IMR-90 (cell line): ENCODE measurements around the gene TTC38. TPM values are rescaled to one million over a fixed set of nuclear protein-coding genes. Genes with fewer than 3 reads are reported as not detected.

ENCODE experiments used
- ATAC-seq: fragments of 200-7000 bp; cut with Tn5 transposase; 2 replicates; pipeline ENCODE4 v1.9.1; 2020; ENCODE audit warnings: low read depth, mild to moderate bottlenecking, moderate library complexity
- BruUV-seq: library from RNA; stranded (reverse); fragments of 400-500 nt; replicated peaks from 2 replicates; lab custom pipeline; 2021; lab: Mats Ljungman, UMichigan
- CTCF ChIA-PET: fragments of 300-600 bp; formaldehyde crosslinking; extraction: SDS; loops from one replicate; lab custom pipeline; 2021; ENCODE audit warnings: antibody characterized with exemption; lab: Yijun Ruan, JAX
- POLR2A ChIA-PET: fragments of 300-600 bp; sonication (Branson Sonifier 250); formaldehyde crosslinking; loops from one replicate; lab custom pipeline; 2022; ENCODE audit warnings: antibody characterized with exemption; ENCODE audit not compliant: unreplicated experiment; lab: Charles Lee
- DNase-seq: peaks from one replicate; pipeline ENCODE4 v3.0.0; 2013
- H2AFZ ChIP-seq: replicated peaks from 2 replicates; pipeline ENCODE3; 2013; ENCODE audit warnings: low read length, mild to moderate bottlenecking; ENCODE audit not compliant: poor library complexity
- H2AK5ac ChIP-seq: 2 replicates; pipeline ENCODE4 v1.6.1; 2013; ENCODE audit warnings: low read depth, low read length, inconsistent platforms
- H2AK9ac ChIP-seq: replicated peaks from 2 replicates; pipeline ENCODE3; 2013; ENCODE audit warnings: mild to moderate bottlenecking, low read depth, low read length, moderate library complexity; ENCODE audit not compliant: poor library complexity
- H2BK120ac ChIP-seq: 2 replicates; pipeline ENCODE4 v1.6.1; 2013; ENCODE audit warnings: low read depth, low read length, inconsistent platforms
- H2BK15ac ChIP-seq: 3 replicates; pipeline ENCODE4 v1.6.1; 2013; ENCODE audit warnings: low read depth, low read length, inconsistent platforms
- H2BK20ac ChIP-seq: 2 replicates; pipeline ENCODE4 v1.6.1; 2013; ENCODE audit warnings: low read depth, mild to moderate bottlenecking, inconsistent platforms, low read length, moderate library complexity
- H2BK5ac ChIP-seq: 2 replicates; pipeline ENCODE4 v1.6.1; 2013; ENCODE audit warnings: mild to moderate bottlenecking, low read depth, low read length, inconsistent platforms; ENCODE audit not compliant: poor library complexity, severe bottlenecking
- H3K14ac ChIP-seq: replicated peaks from 2 replicates; pipeline ENCODE4 v1.6.1; 2013; ENCODE audit warnings: low read depth, low read length, inconsistent platforms
- H3K18ac ChIP-seq: 2 replicates; pipeline ENCODE4 v1.6.1; 2013; ENCODE audit warnings: low read depth, low read length, control low read depth
- H3K23ac ChIP-seq: 2 replicates; pipeline ENCODE4 v1.6.1; 2013; ENCODE audit warnings: low read depth, low read length, inconsistent platforms
- H3K27ac ChIP-seq: 2 replicates; pipeline ENCODE4 v1.5.1; 2013; ENCODE audit warnings: mild to moderate bottlenecking, control low read depth, low read length; ENCODE audit not compliant: insufficient read depth
- H3K27me3 ChIP-seq: 2 replicates; pipeline ENCODE4 v1.6.1; 2013; ENCODE audit warnings: low read length; ENCODE audit not compliant: control insufficient read depth, insufficient read depth
- H3K36me3 ChIP-seq: 2 replicates; pipeline ENCODE4 v1.6.1; 2013; ENCODE audit warnings: low read length, mixed read lengths; ENCODE audit not compliant: control insufficient read depth, insufficient read depth
- H3K4ac ChIP-seq: 2 replicates; pipeline ENCODE4 v1.6.1; 2013; ENCODE audit warnings: low read depth, low read length, inconsistent platforms
- H3K4me1 ChIP-seq: 2 replicates; pipeline ENCODE4 v1.6.1; 2013; ENCODE audit warnings: low read length, mixed read lengths; ENCODE audit not compliant: control insufficient read depth, insufficient read depth
- H3K4me2 ChIP-seq: 2 replicates; pipeline ENCODE4 v1.6.1; 2013; ENCODE audit warnings: low read depth, mild to moderate bottlenecking, control low read depth, low read length, moderate library complexity
- H3K4me3 ChIP-seq: 2 replicates; pipeline ENCODE4 v1.5.1; 2013; ENCODE audit warnings: low read depth, mild to moderate bottlenecking, control low read depth, low read length, moderate library complexity; ENCODE audit not compliant: insufficient read depth
- H3K56ac ChIP-seq: 2 replicates; pipeline ENCODE4 v1.6.1; 2013; ENCODE audit warnings: low read length, inconsistent platforms; ENCODE audit not compliant: insufficient read depth; ENCODE audit errors: extremely low read depth
- H3K79me1 ChIP-seq, 2 experiments: 2 replicates each; pipeline ENCODE4 v1.6.1; 2013; ENCODE audit warnings: low read length in 2 of 2, inconsistent platforms in 1 of 2, low read depth in 1 of 2
- H3K9ac ChIP-seq: 2 replicates; pipeline ENCODE4 v1.6.1; 2013; ENCODE audit warnings: low read depth, low read length, control low read depth
- H3K9me1 ChIP-seq: 2 replicates; pipeline ENCODE4 v1.6.1; 2013; ENCODE audit warnings: low read length, inconsistent platforms; ENCODE audit not compliant: insufficient read depth
- H3K9me3 ChIP-seq: 2 replicates; pipeline ENCODE4 v1.6.1; 2013; ENCODE audit warnings: low read length; ENCODE audit not compliant: control insufficient read depth, insufficient read depth
- H4K20me1 ChIP-seq: 2 replicates; pipeline ENCODE4 v1.6.1; 2013; ENCODE audit warnings: low read length, inconsistent platforms; ENCODE audit not compliant: insufficient read depth
- H4K5ac ChIP-seq: 2 replicates; pipeline ENCODE4 v1.6.1; 2013; ENCODE audit warnings: mild to moderate bottlenecking, low read depth, low read length, control low read depth
- H4K8ac ChIP-seq, 2 experiments: 2 replicates each; pipeline ENCODE4 v1.6.1; 2013; ENCODE audit warnings: low read depth in 2 of 2, low read length in 2 of 2, control low read depth in 1 of 2, inconsistent platforms in 1 of 2
- H4K91ac ChIP-seq: 2 replicates; pipeline ENCODE4 v1.6.1; 2013; ENCODE audit warnings: low read depth, low read length, inconsistent platforms; ENCODE audit not compliant: insufficient read depth
- CHD1 ChIP-seq: IDR thresholded peaks from 2 replicates; pipeline ENCODE4 v1.6.1; 2012; ENCODE audit warnings: low read depth, low read length, improper control_type of control experiment
- CTCF ChIP-seq: conservative IDR thresholded peaks from 2 replicates; pipeline ENCODE4 v1.5.1; 2012; ENCODE audit warnings: mild to moderate bottlenecking, low read depth, low read length, improper control_type of control experiment
- ELK1 ChIP-seq: fragments of 150-350 bp; IDR thresholded peaks from 2 replicates; pipeline ENCODE4 v1.6.1; 2016; ENCODE audit warnings: low read depth, mild to moderate bottlenecking, low read length, moderate library complexity, borderline replicate concordance
- FOS ChIP-seq: fragments of 150-350 bp; IDR thresholded peaks from 2 replicates; pipeline ENCODE4 v1.6.1; 2016; ENCODE audit warnings: low read depth, low read length
- MAFK ChIP-seq: IDR thresholded peaks from 2 replicates; pipeline ENCODE4 v1.6.1; 2012; ENCODE audit warnings: low read depth, low read length, improper control_type of control experiment
- MAZ ChIP-seq: IDR thresholded peaks from 2 replicates; pipeline ENCODE4 v1.6.1; 2012; ENCODE audit warnings: low read depth, mild to moderate bottlenecking, low read length, improper control_type of control experiment, moderate library complexity, borderline replicate concordance
- MXI1 ChIP-seq: IDR thresholded peaks from 2 replicates; pipeline ENCODE4 v1.6.1; 2012; ENCODE audit warnings: low read depth, mild to moderate bottlenecking, low read length, moderate library complexity, borderline replicate concordance
- RCOR1 ChIP-seq: IDR thresholded peaks from 2 replicates; pipeline ENCODE4 v1.6.1; 2012; ENCODE audit warnings: mild to moderate bottlenecking, low read length, improper control_type of control experiment; ENCODE audit not compliant: insufficient replicate concordance
- RFX5 ChIP-seq: IDR thresholded peaks from 2 replicates; pipeline ENCODE4 v1.8.0; 2012; ENCODE audit warnings: low read depth, mild to moderate bottlenecking, low read length, moderate library complexity
- SMC3 ChIP-seq: fragments of 150-350 bp; IDR thresholded peaks from 2 replicates; pipeline ENCODE4 v1.6.1; 2016; ENCODE audit warnings: low read depth, mild to moderate bottlenecking, antibody characterized with exemption, low read length, moderate library complexity
- WGBS, 2 experiments: methylation state at CpG; one replicate each; pipeline versions ENCODE4 v1.1.5 to v1.1.7; 2013; ENCODE audit warnings: missing lambda C conversion rate in 2 of 2; ENCODE audit not compliant: insufficient read length in 1 of 2; ENCODE audit errors: extremely low coverage in 2 of 2; 5-methylcytosine and 5-hydroxymethylcytosine counted together
- dilution Hi-C: fragments of 300-500 bp; cut with HindIII; formaldehyde crosslinking; loops from one replicate; pipeline ENCODE4 v1.14.3; 2018; ENCODE audit warnings: low sequenced_read_pairs; ENCODE audit not compliant: unreplicated experiment
- in situ Hi-C: fragments of 300-500 bp; cut with MboI; formaldehyde crosslinking; loops from 3 replicates; pipeline ENCODE4 v1.14.3; 2019; ENCODE audit warnings: low sequenced_read_pairs, inconsistent platforms, mixed read lengths
- intact Hi-C: fragments of 100-400 bp; cut with micrococcal nuclease; formaldehyde crosslinking; loops from 2 replicates; pipeline ENCODE4 v1.10.0; 2022
- polyA plus RNA-seq, 3 experiments: library from polyadenylated mRNA; depleted of rRNA; stranded (reverse); fragments of >200 nt; gene quantifications; 2 replicates each; pipeline ENCODE4 v1.2.3, GENCODE V29; 2012; ENCODE audit warnings: low replicate concordance in 1 of 3
- total RNA-seq: library from RNA; depleted of rRNA; stranded (reverse); fragments of >200 nt; gene quantifications from 2 replicates; pipeline ENCODE4 v1.2.3, GENCODE V29; 2012
- TF ChIP-seq, protein P1 (sequence below): fragments of 150-350 bp; IDR thresholded peaks from 2 replicates; pipeline ENCODE4 v1.6.1; 2017; ENCODE audit warnings: mild to moderate bottlenecking, antibody characterized with exemption, low read length, low read depth

TTC38 gene
- total and polyA plus RNA-seq, 2 of the 4 experiments (the other 2 are of a cell fraction): 43.6 to 52.3 TPM

DNA sequence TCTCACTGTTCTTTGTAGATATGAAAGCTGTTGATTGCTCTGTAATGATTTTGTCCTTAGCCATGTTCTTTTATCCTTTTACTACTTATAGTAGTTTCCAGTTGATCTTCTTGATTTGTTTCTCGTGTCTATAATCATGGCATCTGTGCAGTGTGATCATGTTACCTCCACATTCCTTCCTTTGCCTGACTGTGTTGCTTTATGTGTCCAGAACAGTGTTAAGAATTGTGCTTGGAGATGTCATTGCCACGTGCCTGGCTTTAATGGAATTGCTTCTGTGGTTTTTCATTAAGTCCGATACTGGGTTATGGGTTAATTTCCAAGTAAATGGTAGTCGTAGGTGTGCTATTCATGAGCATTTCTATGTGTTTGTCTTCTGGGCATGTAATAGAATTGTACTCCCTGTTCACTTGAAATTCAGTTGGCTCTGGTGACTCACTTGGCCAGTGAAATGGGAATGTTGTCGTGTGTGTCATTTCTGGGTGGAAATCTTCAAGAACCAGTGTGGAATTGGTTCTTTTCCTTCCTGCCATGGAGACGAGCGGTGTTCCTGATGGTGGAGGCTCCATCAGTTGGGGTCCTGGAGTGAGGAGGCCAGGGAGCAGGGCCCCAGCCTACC is 35.6 kb downstream of the TTC38 start (continued):
- no peak for TF ChIP-seq RFX5

DNA sequence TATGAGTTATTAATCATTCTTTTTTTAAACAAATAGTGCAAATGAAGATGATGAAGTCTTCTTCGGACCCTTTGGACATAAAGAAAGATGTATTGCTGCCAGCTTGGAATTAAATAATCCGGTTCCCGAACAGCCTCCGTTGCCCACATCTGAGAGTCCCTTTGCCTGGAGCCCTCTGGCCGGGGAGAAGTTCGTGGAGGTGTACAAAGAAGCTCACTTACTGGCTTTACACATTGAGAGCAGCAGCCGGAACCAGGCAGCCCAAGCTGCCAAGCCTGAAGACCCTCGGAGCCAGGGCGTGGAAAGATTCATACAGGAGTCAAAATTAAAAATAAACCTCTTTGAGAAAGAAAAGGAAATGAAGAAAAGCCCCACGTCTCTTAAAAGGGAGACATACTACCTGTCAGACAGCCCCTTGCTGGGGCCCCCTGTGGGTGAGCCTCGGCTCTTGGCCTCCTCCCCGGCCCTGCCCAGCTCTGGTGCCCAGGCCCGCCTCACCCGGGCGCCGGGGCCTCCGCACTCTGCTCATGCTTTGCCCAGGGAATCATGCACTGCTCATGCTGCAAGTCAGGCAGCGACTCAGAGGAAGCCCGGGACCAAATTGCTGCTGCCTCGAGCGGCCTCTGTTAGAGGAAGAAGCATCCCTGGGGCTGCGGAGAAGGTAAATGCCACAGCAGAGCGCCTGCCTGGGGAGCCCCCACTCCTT is 40.6 kb downstream of the TTC38 start:
- H3K18ac ChIP-seq: no peak overlapping the region
- ATAC-seq: no peak
- CTCF ChIA-PET: no interaction called here
- H4K8ac ChIP-seq: no peak overlapping the region
- H2AK9ac ChIP-seq: no peak overlapping the region
- H3K27me3 ChIP-seq: no peaks in the 10 kb centered on the region
- no TSS peak for BruUV-seq
- no peak overlapping the region for H3K23ac ChIP-seq
- peaks cover 34 to 46% of the 10 kb centered on the region in 2 experiments for H3K79me1 ChIP-seq
- no peak overlapping the region for H2BK15ac ChIP-seq
- H3K9me3 ChIP-seq: no peaks in the 10 kb centered on the region
- 94% methylated on average over 7 of the region's 23 CpGs; no CpG with 5 or more reads in 1 of the 2 experiments for WGBS, 2 experiments
- H4K5ac ChIP-seq: no peak overlapping the region
- H3K27ac ChIP-seq: no peak overlapping the region
- no peak overlapping the region for H3K14ac ChIP-seq
- intact Hi-C loops (no loop called here), dilution Hi-C loops (no loop called here), in situ Hi-C loops (no loop called here)
- no peak overlapping the region for H3K9ac ChIP-seq
- H2BK20ac ChIP-seq: no peak overlapping the region
- H3K9me1 ChIP-seq: 0 out of 2 replicates have a peak, but pooled peaks cover 3% of the 10 kb centered on the region
- no peak for DNase-seq
- POLR2A ChIA-PET: no interaction called here
- peaks cover 7% of the 10 kb centered on the region; the same call in 1 of the 2 replicates for H4K20me1 ChIP-seq
- H2AK5ac ChIP-seq: no peak overlapping the region
- no peak overlapping the region for H2BK120ac ChIP-seq
- no peak overlapping the region for H2AFZ ChIP-seq
- H4K91ac ChIP-seq: no peak overlapping the region
- no peak overlapping the region for H3K4me2 ChIP-seq
- H3K4me3 ChIP-seq: no peak overlapping the region
- H3K4ac ChIP-seq: no peak overlapping the region
- H2BK5ac ChIP-seq: no peak overlapping the region
- H3K4me1 ChIP-seq: peaks cover 2% of the 10 kb centered on the region; the same call in 1 of the 2 replicates
- peaks cover 1% of the 10 kb centered on the region for H3K36me3 ChIP-seq
- H3K56ac ChIP-seq: no peak overlapping the region
- TF ChIP-seq CHD1 (no peak), MXI1 (no peak), RCOR1 (no peak), MAFK (no peak), CTCF (no peak), FOS (no peak), ELK1 (no peak), MAZ (no peak), SMC3 (no peak)
- TF ChIP-seq, protein P1, sequence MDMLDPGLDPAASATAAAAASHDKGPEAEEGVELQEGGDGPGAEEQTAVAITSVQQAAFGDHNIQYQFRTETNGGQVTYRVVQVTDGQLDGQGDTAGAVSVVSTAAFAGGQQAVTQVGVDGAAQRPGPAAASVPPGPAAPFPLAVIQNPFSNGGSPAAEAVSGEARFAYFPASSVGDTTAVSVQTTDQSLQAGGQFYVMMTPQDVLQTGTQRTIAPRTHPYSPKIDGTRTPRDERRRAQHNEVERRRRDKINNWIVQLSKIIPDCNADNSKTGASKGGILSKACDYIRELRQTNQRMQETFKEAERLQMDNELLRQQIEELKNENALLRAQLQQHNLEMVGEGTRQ: no peak
